ENCODE measurements around the gene LRRFIP1.

LRRFIP1 gene

DNA sequence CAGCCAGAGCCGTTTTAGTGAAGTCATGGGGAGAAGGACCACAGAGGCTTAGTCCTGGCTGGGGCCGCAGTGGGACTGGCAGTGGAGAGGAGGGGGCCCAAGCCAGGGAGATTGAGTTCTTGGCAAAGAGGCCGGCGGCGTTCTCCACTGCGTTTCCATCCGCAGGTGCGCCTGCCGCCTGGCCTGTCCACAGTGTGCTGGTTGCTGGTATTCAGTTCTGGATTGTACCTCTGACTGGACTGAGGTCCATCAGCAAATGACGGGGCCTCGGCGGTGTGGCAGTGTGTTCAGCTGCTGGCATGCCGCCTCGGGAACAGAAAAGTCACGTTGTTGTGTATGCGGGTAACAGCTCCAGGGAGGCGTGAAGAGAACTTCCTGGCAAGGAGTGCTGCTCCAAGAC, 36.8 kb downstream of the LRRFIP1 start:
- TF ChIP-seq YY1 (IDR thresholded peaks at IDR 0.05; ENCODE audit: low read depth) (no peak), TCF12 (IDR thresholded peaks at IDR 0.05; ENCODE audit: low read depth) (no peak), ZBTB7A (IDR thresholded peaks at IDR 0.05; ENCODE audit: low read depth) (no peak)
- TF ChIP-seq, protein P1, sequence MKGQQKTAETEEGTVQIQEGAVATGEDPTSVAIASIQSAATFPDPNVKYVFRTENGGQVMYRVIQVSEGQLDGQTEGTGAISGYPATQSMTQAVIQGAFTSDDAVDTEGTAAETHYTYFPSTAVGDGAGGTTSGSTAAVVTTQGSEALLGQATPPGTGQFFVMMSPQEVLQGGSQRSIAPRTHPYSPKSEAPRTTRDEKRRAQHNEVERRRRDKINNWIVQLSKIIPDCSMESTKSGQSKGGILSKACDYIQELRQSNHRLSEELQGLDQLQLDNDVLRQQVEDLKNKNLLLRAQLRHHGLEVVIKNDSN (IDR thresholded peaks at IDR 0.05): no peak

GRCh38 chr2:237665713-237666143, 38.3 kb downstream of the LRRFIP1 start:
- TF ChIP-seq TCF12 (IDR thresholded peaks at IDR 0.05; ENCODE audit: low read depth): no peak

DNA sequence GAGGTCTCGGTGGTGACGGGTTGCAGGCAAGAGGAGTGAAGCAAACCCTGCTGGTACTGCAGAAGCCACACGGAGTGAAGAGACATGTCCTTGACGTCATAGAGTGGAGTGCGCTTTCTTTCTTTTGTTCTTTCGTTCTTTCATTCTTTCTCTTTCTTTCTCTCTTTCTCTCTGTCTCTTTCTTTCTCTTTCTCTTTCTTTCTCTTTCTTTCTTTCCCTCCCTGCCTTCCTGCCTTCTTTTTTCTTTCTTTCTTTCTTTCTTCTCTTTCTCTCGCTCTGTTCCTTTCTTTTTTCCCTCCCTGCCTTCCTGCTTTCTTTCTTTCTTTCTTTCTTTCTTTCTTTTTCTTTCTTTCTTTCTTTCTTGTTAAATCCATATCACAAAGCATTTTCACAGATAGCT, 39.2 kb downstream of the LRRFIP1 start:
- TF ChIP-seq FOXM1 (IDR thresholded peaks at IDR 0.05; ENCODE audit: borderline replicate concordance, low read depth) (no peak), TAF1 (IDR thresholded peaks at IDR 0.05; ENCODE audit: low read depth) (no peak), CEBPB (IDR thresholded peaks at IDR 0.05) (no peak), EP300 (IDR thresholded peaks at IDR 0.05; ENCODE audit: borderline replicate concordance) (no peak), YY1 (IDR thresholded peaks at IDR 0.05; ENCODE audit: low read depth) (no peak), TEAD4 (IDR thresholded peaks at IDR 0.05) (no peak), TCF12 (IDR thresholded peaks at IDR 0.05; ENCODE audit: low read depth) (no peak)
- TF ChIP-seq, protein P1 (IDR thresholded peaks at IDR 0.05): no peak
- TF ChIP-seq, protein P2, sequence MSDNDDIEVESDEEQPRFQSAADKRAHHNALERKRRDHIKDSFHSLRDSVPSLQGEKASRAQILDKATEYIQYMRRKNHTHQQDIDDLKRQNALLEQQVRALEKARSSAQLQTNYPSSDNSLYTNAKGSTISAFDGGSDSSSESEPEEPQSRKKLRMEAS (IDR thresholded peaks at IDR 0.05): no peak
- TF ChIP-seq, protein P3, sequence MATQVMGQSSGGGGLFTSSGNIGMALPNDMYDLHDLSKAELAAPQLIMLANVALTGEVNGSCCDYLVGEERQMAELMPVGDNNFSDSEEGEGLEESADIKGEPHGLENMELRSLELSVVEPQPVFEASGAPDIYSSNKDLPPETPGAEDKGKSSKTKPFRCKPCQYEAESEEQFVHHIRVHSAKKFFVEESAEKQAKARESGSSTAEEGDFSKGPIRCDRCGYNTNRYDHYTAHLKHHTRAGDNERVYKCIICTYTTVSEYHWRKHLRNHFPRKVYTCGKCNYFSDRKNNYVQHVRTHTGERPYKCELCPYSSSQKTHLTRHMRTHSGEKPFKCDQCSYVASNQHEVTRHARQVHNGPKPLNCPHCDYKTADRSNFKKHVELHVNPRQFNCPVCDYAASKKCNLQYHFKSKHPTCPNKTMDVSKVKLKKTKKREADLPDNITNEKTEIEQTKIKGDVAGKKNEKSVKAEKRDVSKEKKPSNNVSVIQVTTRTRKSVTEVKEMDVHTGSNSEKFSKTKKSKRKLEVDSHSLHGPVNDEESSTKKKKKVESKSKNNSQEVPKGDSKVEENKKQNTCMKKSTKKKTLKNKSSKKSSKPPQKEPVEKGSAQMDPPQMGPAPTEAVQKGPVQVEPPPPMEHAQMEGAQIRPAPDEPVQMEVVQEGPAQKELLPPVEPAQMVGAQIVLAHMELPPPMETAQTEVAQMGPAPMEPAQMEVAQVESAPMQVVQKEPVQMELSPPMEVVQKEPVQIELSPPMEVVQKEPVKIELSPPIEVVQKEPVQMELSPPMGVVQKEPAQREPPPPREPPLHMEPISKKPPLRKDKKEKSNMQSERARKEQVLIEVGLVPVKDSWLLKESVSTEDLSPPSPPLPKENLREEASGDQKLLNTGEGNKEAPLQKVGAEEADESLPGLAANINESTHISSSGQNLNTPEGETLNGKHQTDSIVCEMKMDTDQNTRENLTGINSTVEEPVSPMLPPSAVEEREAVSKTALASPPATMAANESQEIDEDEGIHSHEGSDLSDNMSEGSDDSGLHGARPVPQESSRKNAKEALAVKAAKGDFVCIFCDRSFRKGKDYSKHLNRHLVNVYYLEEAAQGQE (IDR thresholded peaks at IDR 0.05; ENCODE audit: low read depth): no peak

DNA sequence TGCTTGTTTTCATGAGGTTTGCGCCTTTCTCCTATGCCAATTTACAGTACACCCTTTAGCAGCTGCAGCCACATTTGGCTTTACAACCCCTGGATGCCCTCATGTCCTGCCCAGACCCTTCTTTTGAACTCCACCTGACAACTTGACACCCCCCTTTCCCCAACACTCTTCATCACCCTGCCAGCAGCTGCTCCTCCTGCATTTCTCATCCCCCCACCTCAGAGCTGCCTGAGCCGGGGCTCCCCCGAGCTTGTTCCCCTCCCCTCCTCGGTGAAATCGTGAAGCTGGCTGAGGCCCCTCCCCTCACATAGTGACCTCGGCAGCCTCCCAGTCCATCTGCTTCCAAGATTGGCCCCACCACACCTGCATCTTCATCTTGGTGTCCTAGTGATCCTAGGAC, 40.5 kb downstream of the LRRFIP1 start:
- TF ChIP-seq, protein P1 (IDR thresholded peaks at IDR 0.05): no peak
- no peak for TF ChIP-seq TEAD4 (IDR thresholded peaks at IDR 0.05)
- TF ChIP-seq, protein P3 (IDR thresholded peaks at IDR 0.05; ENCODE audit: low read depth): no peak
- no peak for TF ChIP-seq TAF1 (IDR thresholded peaks at IDR 0.05; ENCODE audit: low read depth)

DNA sequence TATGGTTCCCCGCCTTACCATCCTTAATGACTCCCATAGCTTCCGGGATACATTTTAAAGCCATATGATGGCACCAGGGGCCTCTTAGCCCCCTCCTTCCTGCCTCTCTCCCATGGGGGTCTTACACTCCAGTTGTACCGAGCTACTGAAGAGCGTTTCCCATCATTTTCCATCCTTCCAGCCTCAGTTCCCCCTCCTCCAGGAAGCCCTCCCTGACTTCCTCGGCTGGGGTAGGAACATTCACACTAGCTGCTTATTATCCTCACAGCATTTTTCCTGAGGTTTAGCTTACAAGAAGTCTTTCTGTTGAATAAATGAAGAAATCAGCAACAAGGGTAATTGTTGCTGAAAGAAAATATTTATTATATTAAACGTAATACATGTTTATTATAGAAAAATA, 41.1 kb downstream of the LRRFIP1 start:
- TF ChIP-seq EP300 (IDR thresholded peaks at IDR 0.05; ENCODE audit: borderline replicate concordance) (no peak), CEBPB (IDR thresholded peaks at IDR 0.05) (no peak), RAD21 (IDR thresholded peaks at IDR 0.05; ENCODE audit: low read depth) (no peak), YY1 (IDR thresholded peaks at IDR 0.05; ENCODE audit: low read depth) (no peak), TCF12 (IDR thresholded peaks at IDR 0.05; ENCODE audit: low read depth) (no peak), TEAD4 (IDR thresholded peaks at IDR 0.05) (no peak), NFIC (IDR thresholded peaks at IDR 0.05) (no peak), CREB1 (IDR thresholded peaks at IDR 0.05; ENCODE audit: low read depth) (no peak), EGR1 (IDR thresholded peaks at IDR 0.05) (no peak), TAF1 (IDR thresholded peaks at IDR 0.05; ENCODE audit: low read depth) (no peak), FOXM1 (IDR thresholded peaks at IDR 0.05; ENCODE audit: borderline replicate concordance, low read depth) (no peak), ZBTB7A (IDR thresholded peaks at IDR 0.05; ENCODE audit: low read depth) (no peak)
- TF ChIP-seq, protein P3 (IDR thresholded peaks at IDR 0.05; ENCODE audit: low read depth): no peak
- TF ChIP-seq, protein P2 (IDR thresholded peaks at IDR 0.05): no peak
- TF ChIP-seq, protein P1 (IDR thresholded peaks at IDR 0.05): no peak
